GM12864 (cell line): ENCODE measurements around the gene C16orf74.

ENCODE experiments used
- DNase-seq: peaks from one replicate; pipeline ENCODE4 v3.0.0-alpha.2; 2011; ENCODE audit warnings: low read depth
- H3K4me3 ChIP-seq: 2 replicates; pipeline ENCODE4 v1.5.1; 2011; ENCODE audit warnings: mild to moderate bottlenecking, low read depth, low read length, control low read depth
- TF ChIP-seq, protein P1 (sequence below): IDR thresholded peaks from 2 replicates; pipeline ENCODE4 v1.5.1; 2011; ENCODE audit warnings: low read depth, mild to moderate bottlenecking, moderate library complexity, low read length, control low read depth, inconsistent platforms; ENCODE audit errors: missing control alignments

C16orf74 gene

DNA sequence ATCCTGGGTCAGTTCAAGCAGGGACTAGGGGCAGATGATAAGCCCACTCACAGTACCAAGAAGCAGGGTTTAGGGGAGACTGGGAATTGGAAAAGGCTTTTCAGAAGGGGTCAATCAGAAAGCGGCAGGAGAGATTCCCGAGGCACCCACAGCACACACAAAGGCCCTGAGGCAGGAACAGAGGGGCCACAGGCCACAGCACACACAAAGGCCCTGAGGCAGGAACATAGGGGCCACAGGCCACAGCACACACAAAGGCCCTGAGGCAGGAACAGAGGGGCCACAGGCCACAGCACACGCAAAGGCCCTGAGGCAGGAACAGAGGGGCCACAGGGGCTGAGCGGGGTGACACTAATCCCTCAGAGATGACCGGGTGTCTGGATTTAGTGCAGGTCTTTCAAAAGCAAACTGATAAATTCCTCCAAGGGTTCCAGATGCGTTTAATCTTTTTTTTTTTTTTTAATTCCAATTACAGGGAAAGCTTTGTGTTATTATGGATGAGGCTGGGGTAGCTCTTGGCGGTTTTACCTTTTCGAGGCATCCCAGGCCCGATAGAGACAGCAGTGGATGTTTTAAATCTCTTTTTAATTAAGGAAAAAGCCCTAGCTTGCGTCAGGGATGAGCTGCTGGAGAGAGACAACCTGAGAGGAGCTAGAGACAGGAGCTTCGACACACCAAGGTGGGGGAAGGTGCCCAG is 31.1 kb downstream of the C16orf74 start:
- no peak overlapping the region for H3K4me3 ChIP-seq
- TF ChIP-seq, protein P1, sequence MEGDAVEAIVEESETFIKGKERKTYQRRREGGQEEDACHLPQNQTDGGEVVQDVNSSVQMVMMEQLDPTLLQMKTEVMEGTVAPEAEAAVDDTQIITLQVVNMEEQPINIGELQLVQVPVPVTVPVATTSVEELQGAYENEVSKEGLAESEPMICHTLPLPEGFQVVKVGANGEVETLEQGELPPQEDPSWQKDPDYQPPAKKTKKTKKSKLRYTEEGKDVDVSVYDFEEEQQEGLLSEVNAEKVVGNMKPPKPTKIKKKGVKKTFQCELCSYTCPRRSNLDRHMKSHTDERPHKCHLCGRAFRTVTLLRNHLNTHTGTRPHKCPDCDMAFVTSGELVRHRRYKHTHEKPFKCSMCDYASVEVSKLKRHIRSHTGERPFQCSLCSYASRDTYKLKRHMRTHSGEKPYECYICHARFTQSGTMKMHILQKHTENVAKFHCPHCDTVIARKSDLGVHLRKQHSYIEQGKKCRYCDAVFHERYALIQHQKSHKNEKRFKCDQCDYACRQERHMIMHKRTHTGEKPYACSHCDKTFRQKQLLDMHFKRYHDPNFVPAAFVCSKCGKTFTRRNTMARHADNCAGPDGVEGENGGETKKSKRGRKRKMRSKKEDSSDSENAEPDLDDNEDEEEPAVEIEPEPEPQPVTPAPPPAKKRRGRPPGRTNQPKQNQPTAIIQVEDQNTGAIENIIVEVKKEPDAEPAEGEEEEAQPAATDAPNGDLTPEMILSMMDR, result no peak

DNA sequence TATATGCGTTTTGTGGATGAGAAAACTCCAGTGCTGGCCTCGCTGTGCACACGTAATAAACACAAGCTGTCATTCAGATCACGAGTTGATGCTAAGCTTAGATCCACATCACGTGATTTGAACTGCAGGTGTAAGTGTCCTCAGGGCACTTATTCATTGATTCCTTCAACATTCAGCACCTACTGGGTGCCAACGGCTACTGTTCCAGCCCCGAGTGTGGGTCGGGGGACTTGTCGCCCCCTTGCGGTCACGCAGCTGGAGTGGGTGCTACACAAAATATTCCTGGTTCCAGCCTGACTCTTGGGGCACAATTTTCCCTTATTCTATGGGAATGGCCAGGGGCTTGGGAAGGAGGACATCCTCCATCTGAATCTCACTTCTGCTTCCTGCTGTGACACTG is 32.2 kb downstream of the C16orf74 start:
- no peak for DNase-seq
- TF ChIP-seq, protein P1, result peak; percentile 72
- no peak overlapping the region for H3K4me3 ChIP-seq

More for the DNA sequence above, 31.1 kb downstream of the C16orf74 start:
- DNase-seq, result no peak

DNA sequence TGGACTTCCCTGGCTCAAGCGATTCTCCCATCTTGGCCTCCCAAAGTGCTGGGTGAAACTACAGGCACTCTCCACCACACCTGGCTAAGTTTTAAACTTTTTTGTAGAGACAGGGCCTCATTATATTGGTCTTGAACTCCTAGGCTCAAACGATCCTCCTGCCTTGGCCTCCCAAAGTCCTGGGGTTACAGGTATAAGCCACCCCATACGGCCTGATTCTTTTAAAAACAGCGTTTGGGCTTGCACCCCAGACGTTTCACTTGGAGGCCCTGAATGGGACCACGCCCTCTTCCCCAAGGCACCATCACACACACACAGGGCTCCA is 32.8 kb downstream of the C16orf74 start:
- H3K4me3 ChIP-seq, result no peak overlapping the region
- DNase-seq, result no peak
- TF ChIP-seq, protein P1, result no peak

DNA sequence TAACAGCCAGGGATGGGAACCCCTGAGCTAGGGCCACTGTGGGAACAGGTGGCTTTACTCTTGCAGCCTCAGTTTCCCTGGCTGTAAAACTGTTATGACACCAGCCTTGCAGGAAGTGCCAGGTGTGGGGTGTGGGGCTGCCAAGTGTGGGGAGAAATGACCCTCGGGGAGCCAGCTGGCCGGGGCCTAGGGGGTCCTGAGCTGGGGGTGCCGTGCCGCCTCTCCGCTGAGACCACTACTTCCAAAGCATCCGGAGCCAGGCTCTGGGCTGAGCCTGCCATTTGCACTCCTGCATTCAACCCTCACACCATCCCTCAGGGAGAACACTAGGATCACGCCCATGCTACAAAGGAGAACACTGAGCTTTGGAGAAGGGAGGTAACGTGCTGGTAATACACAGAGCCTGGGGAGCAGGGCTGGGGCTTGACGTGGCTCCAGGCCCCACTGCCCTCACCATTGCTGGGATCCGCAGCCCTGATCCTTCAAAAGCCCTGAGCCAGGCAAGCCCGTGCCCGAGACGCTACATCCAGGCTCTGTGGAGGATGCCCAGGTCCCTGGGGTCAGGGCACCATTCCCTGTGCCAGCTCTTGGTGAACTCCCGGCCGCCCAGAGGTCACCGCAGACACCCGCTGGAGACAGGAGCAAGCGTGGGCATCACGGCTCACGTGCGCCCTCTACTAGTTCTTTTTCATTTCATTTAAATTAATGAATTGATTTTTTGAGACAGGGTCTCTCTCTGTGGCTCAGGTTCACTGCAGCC is 33.3 kb downstream of the C16orf74 start:
- TF ChIP-seq, protein P1, result peak; percentile 67
- peak; percentile 22 for DNase-seq
- no peak overlapping the region for H3K4me3 ChIP-seq

DNA sequence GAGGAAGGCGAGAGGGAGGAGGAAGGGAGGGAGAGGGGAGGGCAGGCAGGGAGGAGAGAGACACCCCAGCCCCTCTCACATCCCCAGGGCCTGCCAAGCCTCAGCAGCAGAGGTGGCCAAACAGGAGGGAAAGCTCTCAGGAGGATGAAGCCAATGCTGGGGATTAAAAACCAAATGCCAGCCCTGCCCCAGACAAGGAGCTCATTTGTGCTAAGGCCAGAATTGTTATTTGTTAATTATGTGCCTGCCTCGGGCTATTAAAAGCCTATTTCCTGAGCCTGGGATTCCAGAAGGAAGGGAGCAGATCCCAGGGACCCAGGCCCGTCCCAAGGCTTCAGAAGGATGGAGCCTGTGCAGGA is 34.2 kb downstream of the C16orf74 start:
- TF ChIP-seq, protein P1, result no peak
- H3K4me3 ChIP-seq, result no peak overlapping the region
- no peak for DNase-seq

DNA sequence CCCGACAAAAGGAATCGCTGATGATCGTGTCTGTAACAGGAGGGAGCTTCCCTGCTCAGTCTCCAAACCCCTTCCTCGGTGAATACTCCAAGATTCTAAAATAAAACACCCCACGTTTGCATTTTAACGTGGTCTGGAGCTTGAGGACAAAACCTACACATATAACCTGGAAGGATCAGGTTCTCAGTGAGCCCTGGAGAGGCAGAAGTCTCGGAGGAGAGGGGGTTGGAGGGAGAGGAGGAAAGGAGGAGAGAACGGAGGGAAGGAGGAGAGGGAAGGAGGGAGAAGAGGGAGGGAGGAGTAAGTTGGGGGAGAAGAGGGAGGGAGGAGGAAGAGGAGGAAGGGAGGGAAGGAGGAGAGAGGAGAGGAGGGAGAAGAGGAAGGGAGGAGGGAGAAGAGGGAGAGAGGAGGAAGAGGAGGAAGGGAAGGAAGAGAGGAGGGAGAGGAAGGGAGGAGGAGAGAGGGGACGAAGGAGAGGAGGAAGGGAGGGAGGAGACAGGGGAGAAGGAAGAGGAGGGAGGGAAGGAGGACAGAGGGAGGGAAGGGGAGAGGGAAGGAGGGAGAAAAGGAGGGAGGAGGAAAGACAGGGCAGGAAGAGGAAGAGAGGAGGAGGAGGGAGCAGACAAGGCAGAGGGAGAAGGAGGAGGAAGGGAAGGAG is 34.7 kb downstream of the C16orf74 start:
- H3K4me3 ChIP-seq, result no peak overlapping the region
- TF ChIP-seq, protein P1, result no peak
- DNase-seq, result no peak
